T-helper 22 cell (primary cell): ENCODE measurements around the gene ADISSP.

Experiments used
- DNase-seq: peaks from one replicate; pipeline ENCODE4 v3.0.0-alpha.2; 2020; ENCODE audit warnings: low read depth

ADISSP gene

GRCh38 chr20:3781153-3781910, 13.8 kb upstream of the ADISSP start, which contains the start of gene SPEF1:
TSS of gene SPEF1 (minus strand) at chr20:3781448. CDS start at chr20:3781287, 161 bp downstream.
- peak; percentile 28 for DNase-seq

- no peak for DNase-seq
Measured at GRCh38 chr20:3778976-3779375, 11.4 kb upstream of the ADISSP start.

- DNase-seq: peak; percentile 17
Measured at GRCh38 chr20:3777716-3778629, 10.4 kb upstream of the ADISSP start.

- no peak for DNase-seq
Measured at GRCh38 chr20:3777381-3777715, 9.8 kb upstream of the ADISSP start.

- DNase-seq: no peak
Measured at GRCh38 chr20:3775457-3776108, 8.0 kb upstream of the ADISSP start.

GRCh38 chr20:3771552-3772058, 4.1 kb upstream of the ADISSP start:
- DNase-seq: no peak

- peak; percentile 89 for DNase-seq
Measured at GRCh38 chr20:3768342-3769130, 983 bp upstream of the ADISSP start.

GRCh38 chr20:3767110-3767426, 485 bp downstream of the ADISSP start:
- DNase-seq: no peak

GRCh38 chr20:3766422-3767109, 987 bp downstream of the ADISSP start:
- DNase-seq: no peak

GRCh38 chr20:3765171-3765882, 2.2 kb downstream of the ADISSP start:
- DNase-seq: no peak

- DNase-seq: no peak
Measured at GRCh38 chr20:3764659-3765058, 2.9 kb downstream of the ADISSP start.

- DNase-seq: no peak
Measured at GRCh38 chr20:3763671-3764601, 3.6 kb downstream of the ADISSP start.

- no peak for DNase-seq
Measured at GRCh38 chr20:3760655-3761348, 6.8 kb downstream of the ADISSP start.

GRCh38 chr20:3759884-3760283, 7.7 kb downstream of the ADISSP start:
- no peak for DNase-seq

GRCh38 chr20:3759316-3759823, 8.2 kb downstream of the ADISSP start:
- no peak for DNase-seq

GRCh38 chr20:3758566-3758965, 9.0 kb downstream of the ADISSP start:
- no peak for DNase-seq

GRCh38 chr20:3757268-3757667, 10.3 kb downstream of the ADISSP start:
- DNase-seq: no peak

GRCh38 chr20:3755814-3756480, 11.6 kb downstream of the ADISSP start:
- no peak for DNase-seq
